Adipose tissue (tissue), 3 donors: ENCODE data around the gene PPARGC1A. TPM values are rescaled to one million over a fixed set of nuclear protein-coding genes. Genes with fewer than 3 reads are reported as not detected.

Source experiments
- H3K27ac ChIP-seq: one replicate; pipeline ENCODE4 v1.5.1; 2013; ENCODE audit warnings: low read depth, low read length
- WGBS, 3 donors: extraction: QIAGEN DNeasy Blood & Tissue Kit; methylation state at CpG; one replicate each; pipeline ENCODE4 v1.1.7; 2013; 5-methylcytosine and 5-hydroxymethylcytosine counted together
- polyA plus RNA-seq, 3 donors: library from polyadenylated mRNA; stranded (reverse); fragments of 200-250 nt; gene quantifications; one replicate each; pipeline ENCODE4 v1.2.3, GENCODE V29; 2013
- donor health status: healthy with polysubstance abuse.
- donor health status: Bipolar disorder and iron deficiency.
- donor health status: healthy.

PPARGC1A gene
- polyA plus RNA-seq, 3 donors = 1.0 to 2.5 (median 1.2) TPM

DNA sequence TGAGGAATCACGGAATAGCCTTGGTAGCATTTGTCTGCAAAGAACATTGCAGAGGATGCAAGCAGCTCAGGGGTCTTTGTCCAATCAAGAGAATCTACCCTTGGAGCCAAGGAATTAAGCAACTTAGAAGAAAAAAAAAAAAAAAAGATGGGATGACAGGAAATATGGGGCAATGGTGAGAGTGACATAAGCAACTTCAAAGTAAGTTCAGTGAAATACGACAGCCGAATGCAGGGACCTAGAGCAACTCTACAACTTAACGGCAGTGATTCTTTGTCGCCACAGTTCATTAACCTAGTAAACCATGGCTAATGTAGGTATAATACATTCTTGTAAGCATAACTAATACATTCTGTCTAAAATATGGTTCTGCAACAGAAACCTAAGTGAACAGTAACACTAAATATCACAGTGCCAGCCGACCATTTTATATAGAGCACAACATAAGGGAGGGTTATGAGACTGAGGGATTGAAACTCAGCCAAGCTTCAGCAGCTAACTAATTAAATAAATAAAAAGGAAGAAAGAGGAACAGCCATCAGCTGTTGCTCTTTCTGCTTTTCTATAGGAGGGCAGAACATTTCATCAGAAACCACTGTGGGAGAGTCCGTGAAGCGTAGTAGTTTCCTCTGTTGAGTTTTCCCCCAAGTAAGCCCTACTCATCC is 74.7 kb downstream of the PPARGC1A start:
- no peak overlapping the region for H3K27ac ChIP-seq
- 80 to 86% (median 83%) methylated on average over 8 of the region's 8 CpGs for WGBS, 3 donors

GRCh38 chr4:23814587-23814986 is 75.3 kb downstream of the PPARGC1A start:
- WGBS, 3 donors = 87 to 93% (median 90%) methylated on average over 2 of the region's 2 CpGs
- no peak overlapping the region for H3K27ac ChIP-seq

- 73 to 94% (median 85%) methylated on average over 2 of the region's 2 CpGs for WGBS, 3 donors
These were observed 78.7 kb downstream of the PPARGC1A start for GRCh38 chr4:23811161-23811560.

DNA sequence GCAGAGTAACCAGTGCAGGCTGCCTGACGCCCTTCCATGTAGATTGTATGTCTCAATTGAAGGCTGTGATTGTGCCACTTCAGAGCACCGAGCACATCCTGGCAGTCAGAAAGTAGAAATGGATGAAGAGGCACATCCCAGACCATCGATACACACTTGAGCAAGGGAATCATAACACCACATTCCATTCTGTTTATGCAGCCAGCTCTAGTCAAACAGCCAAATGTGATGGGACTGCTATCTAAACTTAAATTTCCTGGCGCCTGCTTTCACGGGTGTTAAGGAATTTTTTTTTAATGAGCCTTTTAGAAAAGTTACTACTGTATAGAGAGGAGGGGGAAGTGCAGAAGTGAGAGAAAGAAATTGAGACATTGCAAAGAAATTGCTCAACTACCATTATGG is 84.4 kb downstream of the PPARGC1A start:
- H3K27ac ChIP-seq = no peak overlapping the region
- 69 to 80% (median 70%) methylated on average over 5 of the region's 5 CpGs for WGBS, 3 donors

More at GRCh38 chr4:23811161-23811560, 78.7 kb downstream of the PPARGC1A start:
- no peak overlapping the region for H3K27ac ChIP-seq

DNA sequence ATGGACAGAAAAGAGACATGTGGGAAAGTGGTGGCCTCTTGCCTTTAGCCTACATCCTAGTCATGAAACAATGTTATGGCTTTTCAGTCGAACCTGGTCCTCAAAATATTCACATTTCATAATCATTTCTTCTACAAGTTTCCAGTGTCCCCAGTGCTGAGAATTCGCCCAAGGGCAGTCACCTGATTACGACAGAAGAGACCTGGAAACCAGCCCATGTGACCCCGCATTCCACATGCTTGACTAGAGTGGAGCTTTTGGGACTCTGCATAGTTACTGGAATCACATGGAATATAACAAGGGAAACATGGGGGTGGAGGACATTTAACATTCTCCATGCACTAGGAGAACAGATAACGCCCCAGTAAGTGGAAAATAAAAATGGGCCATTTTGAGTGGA is 100.1 kb downstream of the PPARGC1A start:
- H3K27ac ChIP-seq = no peak overlapping the region
- WGBS, 3 donors = 55 to 61% (median 60%) methylated on average over 5 of the region's 5 CpGs

DNA sequence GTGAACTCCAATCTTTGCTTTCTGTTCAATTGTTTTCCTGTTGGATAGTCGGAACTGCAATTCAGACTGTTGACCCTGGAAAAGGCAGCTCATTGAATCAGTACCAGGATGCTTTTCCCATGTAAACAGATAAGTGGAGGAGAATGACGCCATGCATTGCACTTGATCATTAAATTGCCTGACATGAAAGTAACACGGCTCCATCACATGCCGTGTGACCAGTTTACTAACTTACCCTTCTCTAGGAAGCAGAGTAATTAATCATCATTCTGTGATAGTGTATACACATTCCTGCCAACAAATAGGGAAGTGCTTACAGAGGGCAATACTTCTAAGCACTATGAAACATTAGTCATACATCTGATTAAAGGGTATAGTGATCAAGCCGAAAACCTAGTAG is 101.4 kb downstream of the PPARGC1A start:
- WGBS, 3 donors = 14 to 27% (median 23%) methylated on average over 5 of the region's 5 CpGs
- H3K27ac ChIP-seq = no peak overlapping the region

GRCh38 chr4:23788027-23788426 is 101.8 kb downstream of the PPARGC1A start:
- no peak overlapping the region for H3K27ac ChIP-seq
- 32 to 90% (median 84%) methylated on average over 3 of the region's 3 CpGs for WGBS, 3 donors

DNA sequence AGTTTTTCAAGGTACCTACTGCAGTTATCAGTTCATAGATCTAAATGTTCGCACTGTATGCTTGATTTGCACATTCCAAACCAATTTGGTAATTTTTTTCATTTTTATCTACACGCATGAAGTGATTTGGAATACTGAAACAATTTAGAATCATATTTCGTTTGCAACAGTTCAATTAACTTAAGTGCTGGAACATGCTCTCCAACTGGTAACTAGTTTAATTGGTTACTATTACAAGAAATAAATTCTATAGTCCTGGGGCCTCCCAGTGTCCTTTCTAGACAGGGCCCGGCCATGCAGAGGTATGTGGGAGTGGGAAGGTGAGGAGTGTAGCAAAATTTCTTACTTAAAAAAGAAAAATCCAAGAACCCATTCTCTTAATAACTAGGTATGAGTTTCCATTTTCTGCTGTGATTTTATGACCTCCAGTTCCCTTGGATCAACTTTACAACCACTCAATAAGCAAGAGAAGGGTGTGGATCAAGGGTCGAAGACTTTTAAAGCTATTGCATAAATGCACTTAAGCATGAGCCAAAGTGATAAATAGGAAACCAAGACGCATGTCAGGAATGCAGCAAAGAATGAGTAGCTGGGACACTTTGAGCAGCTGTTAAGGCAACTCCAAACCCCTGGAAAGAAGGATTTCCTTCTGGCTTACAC is 106.9 kb downstream of the PPARGC1A start:
- H3K27ac ChIP-seq = no peak overlapping the region
- WGBS, 3 donors = 43 to 76% (median 73%) methylated on average over 6 of the region's 6 CpGs

DNA sequence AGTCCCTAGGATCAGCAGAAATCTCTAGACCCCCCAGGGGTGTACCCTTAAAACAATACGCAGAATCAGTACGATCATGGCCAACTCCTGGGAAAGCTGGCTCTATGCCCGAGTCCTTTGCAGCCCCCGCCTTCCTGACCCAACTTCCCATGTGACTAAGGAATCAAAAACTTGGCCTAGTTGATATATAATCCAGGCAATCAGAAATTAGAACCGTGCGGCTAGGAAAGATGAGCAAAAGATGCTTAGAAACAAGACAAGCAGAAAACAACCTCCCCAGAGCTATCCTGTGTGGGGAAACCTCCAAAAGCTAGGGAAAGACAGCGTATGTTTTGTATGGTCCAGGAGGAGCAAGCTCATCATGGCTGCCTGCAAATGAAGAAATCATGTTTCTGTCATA is 110.0 kb downstream of the PPARGC1A start:
- 67 to 77% (median 73%) methylated on average over 7 of the region's 7 CpGs for WGBS, 3 donors

DNA sequence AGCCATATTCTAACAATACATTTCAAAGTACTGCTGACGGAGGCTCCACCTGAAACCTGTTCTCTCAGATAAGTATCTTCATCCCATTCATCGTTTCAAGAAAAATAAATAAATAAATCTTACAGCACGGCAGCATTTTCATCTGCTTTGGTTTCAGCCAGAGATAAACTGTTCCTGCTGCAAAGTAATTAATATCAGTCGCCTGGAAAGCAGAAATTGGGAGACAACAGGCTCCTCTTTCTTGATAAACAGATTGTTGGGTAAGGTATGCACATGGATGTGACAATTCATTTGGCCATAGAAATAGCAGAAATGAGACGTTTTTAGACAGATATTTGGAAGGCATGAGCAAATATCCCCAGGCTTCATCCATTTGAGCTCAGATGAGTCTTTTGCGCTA is 110.4 kb downstream of the PPARGC1A start:
- 57 to 75% (median 65%) methylated on average over 6 of the region's 6 CpGs for WGBS, 3 donors

More for the DNA sequence above, 110.0 kb downstream of the PPARGC1A start:
- H3K27ac ChIP-seq = no peak overlapping the region

DNA sequence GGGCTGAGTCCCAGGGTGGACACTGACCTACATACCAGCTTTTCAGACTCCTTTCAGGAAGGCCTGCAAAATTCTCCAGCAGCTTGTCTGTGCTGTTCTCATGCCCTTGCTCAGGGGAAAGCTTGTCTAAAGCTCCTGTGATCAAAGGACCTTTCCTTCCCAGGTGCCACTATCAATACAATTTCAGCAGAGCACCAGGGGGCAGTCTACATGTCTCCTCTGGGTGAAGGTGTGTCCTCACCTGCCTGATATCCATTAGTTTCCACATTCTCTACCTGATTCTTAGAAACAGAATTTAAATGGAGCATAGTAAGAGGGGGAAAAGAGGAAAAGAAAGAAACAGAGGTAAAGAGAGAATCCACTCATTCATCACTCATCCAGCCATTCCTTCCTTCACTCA is 114.2 kb downstream of the PPARGC1A start:
- H3K27ac ChIP-seq = no peak overlapping the region

More for the DNA sequence above, 110.4 kb downstream of the PPARGC1A start:
- no peak overlapping the region for H3K27ac ChIP-seq

- 63 to 70% (median 64%) methylated on average over 5 of the region's 5 CpGs for WGBS, 3 donors
- H3K27ac ChIP-seq = no peak overlapping the region
These were observed 114.9 kb downstream of the PPARGC1A start for GRCh38 chr4:23774909-23775308.

DNA sequence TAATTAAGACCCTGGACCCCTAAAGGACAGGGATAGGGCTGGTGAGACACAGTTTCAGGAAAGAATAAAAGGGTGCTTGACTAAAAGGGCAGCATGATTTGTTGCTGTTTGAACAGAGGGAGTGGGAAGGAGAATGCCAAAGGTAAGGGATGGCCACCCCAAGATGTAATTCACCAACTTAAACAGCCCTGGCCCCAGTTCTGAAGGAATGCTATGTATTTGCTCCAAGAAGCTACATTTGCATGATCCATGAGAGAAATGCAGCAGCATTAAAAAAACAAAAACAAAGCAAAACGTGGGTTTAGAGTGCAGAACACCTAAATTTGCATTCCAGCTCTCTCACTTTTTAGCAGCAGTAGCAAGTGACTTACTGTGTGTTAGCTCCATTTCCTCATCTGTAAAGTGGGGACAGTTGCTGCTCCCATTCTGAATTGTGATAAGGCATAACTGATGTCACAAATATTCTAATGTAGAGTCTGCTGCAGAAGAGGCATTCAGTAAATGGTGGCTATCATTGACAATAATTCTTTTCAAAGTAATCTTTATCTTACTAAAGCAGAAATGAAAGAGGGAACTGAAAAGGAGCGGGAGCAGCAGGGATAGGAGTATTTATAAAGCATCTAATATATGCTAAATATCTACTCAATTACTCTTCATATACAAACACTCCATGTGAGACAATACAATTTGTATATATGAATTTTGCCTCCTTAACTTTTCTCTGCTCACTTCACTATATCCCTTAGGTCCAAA is 115.8 kb downstream of the PPARGC1A start:
- WGBS, 3 donors = 55 to 68% (median 66%) methylated on average over 2 of the region's 2 CpGs
- no peak overlapping the region for H3K27ac ChIP-seq

GRCh38 chr4:23770011-23770410 is 119.8 kb downstream of the PPARGC1A start:
- 21 to 67% (median 42%) methylated on average over 1 of the region's 1 CpG for WGBS, 3 donors
- H3K27ac ChIP-seq = no peak overlapping the region

DNA sequence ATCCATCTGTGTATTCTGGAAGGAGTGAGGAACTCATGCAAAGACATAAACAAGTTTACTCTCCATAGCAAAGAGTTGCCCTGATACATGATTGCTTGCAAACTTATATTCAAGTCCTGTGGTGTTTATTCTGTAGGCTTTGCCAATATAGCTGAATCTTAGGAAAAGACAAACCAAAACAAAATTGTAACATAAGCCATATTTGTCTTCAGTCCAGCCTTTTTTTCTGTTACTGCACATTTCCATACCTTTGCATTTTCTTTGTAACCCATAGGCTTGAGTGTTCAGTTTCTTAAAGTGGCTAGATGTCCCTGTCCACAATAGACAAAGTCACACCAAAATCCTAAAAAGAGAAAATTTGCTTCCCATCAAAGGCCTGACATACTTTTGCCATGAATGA is 120.4 kb downstream of the PPARGC1A start:
- H3K27ac ChIP-seq = no peak overlapping the region

GRCh38 chr4:23768541-23768940 is 121.3 kb downstream of the PPARGC1A start:
- 23 to 63% (median 63%) methylated on average over 1 of the region's 1 CpG for WGBS, 3 donors
- no peak overlapping the region for H3K27ac ChIP-seq

GRCh38 chr4:23766344-23766743 is 123.5 kb downstream of the PPARGC1A start:
- H3K27ac ChIP-seq = no peak overlapping the region
- WGBS, 3 donors = 38 to 85% (median 66%) methylated on average over 2 of the region's 2 CpGs

DNA sequence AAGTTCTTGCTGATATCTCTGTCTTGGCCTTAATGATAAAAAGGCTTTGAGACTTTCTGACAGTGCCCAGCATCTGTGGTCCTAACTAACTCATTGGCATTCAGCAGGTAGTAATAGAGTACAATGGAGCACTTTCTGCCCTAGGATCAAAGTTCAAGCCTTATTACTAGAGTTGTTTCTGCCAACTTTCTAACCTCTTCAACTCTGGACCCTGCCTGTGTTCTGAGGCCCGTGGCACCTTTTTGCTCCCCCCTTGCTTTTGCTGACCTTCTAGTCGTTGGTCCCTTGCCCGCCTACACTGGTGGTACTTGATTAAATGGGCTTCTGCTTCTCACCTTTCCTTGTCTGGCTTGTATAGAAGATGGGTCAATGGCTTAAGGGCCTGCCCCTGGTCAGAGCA is 126.3 kb downstream of the PPARGC1A start:
- WGBS, 3 donors = 49 to 67% (median 52%) methylated on average over 3 of the region's 3 CpGs
- no peak overlapping the region for H3K27ac ChIP-seq

DNA sequence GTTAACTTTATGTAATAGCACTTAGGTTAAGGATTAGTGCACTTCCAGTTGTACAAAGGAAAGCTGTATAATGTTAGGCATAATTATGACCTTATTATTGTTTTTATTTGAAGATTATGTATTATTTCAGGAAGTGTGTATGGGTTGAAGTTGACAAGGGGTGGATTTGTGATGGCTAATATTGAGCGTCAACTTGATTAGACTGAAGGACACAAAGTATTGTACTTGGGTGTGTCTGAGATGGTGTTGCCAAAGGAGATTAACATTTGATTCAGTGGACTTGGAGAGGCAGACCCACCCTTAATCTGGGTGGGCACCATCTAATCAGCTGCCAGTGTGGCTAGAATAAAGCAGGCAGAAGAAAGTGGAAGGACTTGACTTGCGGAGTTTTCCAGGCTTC is 127.3 kb downstream of the PPARGC1A start:
- H3K27ac ChIP-seq = no peak overlapping the region
- WGBS, 3 donors = 88 to 96% (median 92%) methylated on average over 2 of the region's 2 CpGs
